Lower lobe of right lung (tissue), 2 donors: ENCODE measurements around the gene NFATC2. TPM values are rescaled to one million over a fixed set of nuclear protein-coding genes. Genes with fewer than 3 reads are reported as not detected.

ENCODE experiments used
- ATAC-seq, 2 donors: fragments of 200-7000 bp; cut with Tn5 transposase; one replicate each; pipeline ENCODE4 v1.9.1; 2020 to 2022; ENCODE audit warnings: mild to moderate bottlenecking in 2 of 2, moderate library complexity in 2 of 2
- DNase-seq: peaks from one replicate; pipeline ENCODE4 v3.0.0-alpha.2; 2020
- H3K27ac ChIP-seq: fragments of 200-600 bp; one replicate; pipeline ENCODE4 v1.8.0; 2022
- H3K27me3 ChIP-seq: fragments of 200-600 bp; one replicate; pipeline ENCODE4 v1.8.0; 2022; ENCODE audit warnings: low read depth
- H3K36me3 ChIP-seq: fragments of 200-600 bp; one replicate; pipeline ENCODE4 v1.8.0; 2022; ENCODE audit warnings: mild to moderate bottlenecking
- H3K4me1 ChIP-seq: fragments of 200-600 bp; one replicate; pipeline ENCODE4 v1.8.0; 2022
- H3K4me3 ChIP-seq: fragments of 200-600 bp; one replicate; pipeline ENCODE4 v1.8.0; 2022; ENCODE audit warnings: mild to moderate bottlenecking
- H3K9me3 ChIP-seq: fragments of 200-600 bp; one replicate; pipeline ENCODE4 v1.8.0; 2022
- intact Hi-C: fragments of 100-400 bp; cut with DNase I; formaldehyde crosslinking; loops from one replicate; pipeline ENCODE4 v1.11.0; 2022
- total RNA-seq: library from RNA; stranded (reverse); fragmentation: NEBNext Ultra II Directional; extraction: Animal tissue kit (Norgen Biotek cat#: 25700); gene quantifications from one replicate; pipeline ENCODE4 v1.2.1, GENCODE V29; 2021
- TF ChIP-seq, protein P1 (sequence below): fragments of 200-600 bp; IDR thresholded peaks from one replicate; pipeline ENCODE4 v1.8.0; 2022; ENCODE audit warnings: antibody characterized with exemption, mild to moderate bottlenecking
- donor health status: DM: no; HTN: yes; CAD: no; lungs with severe emphysema.

The NFATC2 gene
- total RNA-seq, 1 donor from 2014 or later = 6.6 TPM

DNA sequence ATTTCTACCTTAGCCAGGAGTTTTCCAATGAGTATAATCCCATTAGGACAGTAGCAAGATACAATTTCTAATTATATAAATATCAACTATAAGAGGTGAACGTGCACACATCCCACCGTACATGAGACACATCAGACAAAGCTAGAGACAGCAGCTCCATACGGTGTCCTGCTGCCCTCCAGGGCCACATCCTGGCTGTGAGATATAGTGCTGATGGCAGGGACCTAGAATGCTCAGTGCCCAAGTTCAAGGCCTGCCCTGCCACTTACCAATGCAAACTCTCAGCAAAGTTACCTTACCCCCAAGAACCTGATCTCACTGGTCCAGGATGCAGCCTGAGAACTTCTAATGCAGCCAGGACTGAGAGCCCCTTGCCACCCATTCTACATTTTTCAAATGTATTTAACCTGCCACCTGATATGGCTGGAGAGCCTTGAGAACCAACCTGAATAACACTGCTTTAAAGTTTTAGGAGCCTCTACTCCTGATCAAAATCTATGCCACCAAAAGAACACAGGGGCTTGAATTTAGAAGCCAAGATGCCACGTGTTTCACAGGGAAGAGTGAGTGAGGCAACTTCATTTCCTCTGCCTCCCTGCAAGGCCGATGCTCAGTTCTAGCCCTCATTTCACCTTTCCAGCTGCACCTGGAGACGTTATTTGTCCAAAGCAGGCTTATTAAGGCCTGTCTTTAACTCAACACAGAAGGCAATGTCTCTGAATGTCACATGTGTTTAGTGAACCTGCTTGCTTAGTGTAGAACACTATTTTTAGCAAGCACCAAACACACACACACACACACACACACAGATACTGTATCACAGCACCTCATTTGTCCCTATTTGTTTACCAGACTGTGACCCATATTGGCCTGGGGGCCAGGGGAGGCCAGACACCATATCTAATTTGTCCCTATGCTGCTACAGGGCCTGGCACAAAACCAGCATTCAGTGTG, 6.1 kb downstream of the NFATC2 start:
- TF ChIP-seq, protein P1, sequence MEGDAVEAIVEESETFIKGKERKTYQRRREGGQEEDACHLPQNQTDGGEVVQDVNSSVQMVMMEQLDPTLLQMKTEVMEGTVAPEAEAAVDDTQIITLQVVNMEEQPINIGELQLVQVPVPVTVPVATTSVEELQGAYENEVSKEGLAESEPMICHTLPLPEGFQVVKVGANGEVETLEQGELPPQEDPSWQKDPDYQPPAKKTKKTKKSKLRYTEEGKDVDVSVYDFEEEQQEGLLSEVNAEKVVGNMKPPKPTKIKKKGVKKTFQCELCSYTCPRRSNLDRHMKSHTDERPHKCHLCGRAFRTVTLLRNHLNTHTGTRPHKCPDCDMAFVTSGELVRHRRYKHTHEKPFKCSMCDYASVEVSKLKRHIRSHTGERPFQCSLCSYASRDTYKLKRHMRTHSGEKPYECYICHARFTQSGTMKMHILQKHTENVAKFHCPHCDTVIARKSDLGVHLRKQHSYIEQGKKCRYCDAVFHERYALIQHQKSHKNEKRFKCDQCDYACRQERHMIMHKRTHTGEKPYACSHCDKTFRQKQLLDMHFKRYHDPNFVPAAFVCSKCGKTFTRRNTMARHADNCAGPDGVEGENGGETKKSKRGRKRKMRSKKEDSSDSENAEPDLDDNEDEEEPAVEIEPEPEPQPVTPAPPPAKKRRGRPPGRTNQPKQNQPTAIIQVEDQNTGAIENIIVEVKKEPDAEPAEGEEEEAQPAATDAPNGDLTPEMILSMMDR = no peak
- DNase-seq (no peak), ATAC-seq (no peak)
- H3K27me3 ChIP-seq = no peaks in the 10 kb centered on the region
- H3K4me1 ChIP-seq = peaks cover 14% of the 10 kb centered on the region
- H3K9me3 ChIP-seq = no peaks in the 10 kb centered on the region
- no peak overlapping the region for H3K27ac ChIP-seq
- no peaks in the 10 kb centered on the region for H3K36me3 ChIP-seq
- no peak overlapping the region for H3K4me3 ChIP-seq
- intact Hi-C loops = no loop called here

DNA sequence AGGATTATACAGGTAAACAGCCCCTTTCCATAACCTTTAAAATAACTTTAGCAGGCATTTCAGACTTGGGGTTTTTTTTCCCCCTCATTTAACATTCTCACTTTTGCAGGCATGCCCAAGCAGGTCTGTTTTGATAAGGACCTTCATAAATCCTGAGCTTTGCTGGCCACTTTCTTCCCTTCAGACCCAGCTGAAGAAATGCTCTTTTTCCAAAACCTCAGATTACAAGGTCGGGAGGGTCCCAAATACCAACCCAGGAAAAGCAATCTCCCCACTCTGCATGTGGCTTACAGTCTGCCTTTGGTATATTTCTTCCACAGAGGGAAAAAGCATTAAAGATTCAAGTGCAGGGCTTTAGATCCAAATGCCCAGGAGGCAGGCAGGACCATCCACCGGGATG, 6.8 kb downstream of the NFATC2 start:
- Histone ChIP-seq H3K27ac (no peak overlapping the region), H3K4me1 (peaks cover 7% of the 10 kb centered on the region), H3K4me3 (no peak overlapping the region), H3K9me3 (no peaks in the 10 kb centered on the region), H3K27me3 (no peaks in the 10 kb centered on the region), H3K36me3 (no peaks in the 10 kb centered on the region)
- TF ChIP-seq, protein P1 = no peak
- no peak for DNase-seq
- intact Hi-C loops = no loop called here
- ATAC-seq = no peak

DNA sequence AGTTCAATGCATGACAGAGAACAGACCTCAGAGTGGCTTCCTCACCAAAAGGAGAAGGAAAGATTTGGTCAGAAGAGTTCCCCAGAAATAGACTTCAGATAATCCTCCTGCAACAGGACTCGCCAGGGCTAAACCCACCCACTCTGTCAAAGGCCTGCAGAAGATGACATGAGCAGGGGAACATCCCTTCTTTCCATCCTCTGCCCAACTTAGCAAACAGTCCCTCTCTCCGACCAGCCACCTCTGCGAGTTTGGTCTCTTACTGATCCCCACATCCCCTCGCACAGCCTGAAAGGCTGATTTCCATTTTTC, 7.5 kb downstream of the NFATC2 start:
- ATAC-seq (no peak), DNase-seq (no peak)
- peaks cover 5% of the 10 kb centered on the region for H3K4me1 ChIP-seq
- H3K4me3 ChIP-seq = no peak overlapping the region
- H3K36me3 ChIP-seq = no peaks in the 10 kb centered on the region
- intact Hi-C loops = no loop called here
- no peak overlapping the region for H3K27ac ChIP-seq
- TF ChIP-seq, protein P1 = no peak
- H3K9me3 ChIP-seq = no peaks in the 10 kb centered on the region
- H3K27me3 ChIP-seq = no peaks in the 10 kb centered on the region

DNA sequence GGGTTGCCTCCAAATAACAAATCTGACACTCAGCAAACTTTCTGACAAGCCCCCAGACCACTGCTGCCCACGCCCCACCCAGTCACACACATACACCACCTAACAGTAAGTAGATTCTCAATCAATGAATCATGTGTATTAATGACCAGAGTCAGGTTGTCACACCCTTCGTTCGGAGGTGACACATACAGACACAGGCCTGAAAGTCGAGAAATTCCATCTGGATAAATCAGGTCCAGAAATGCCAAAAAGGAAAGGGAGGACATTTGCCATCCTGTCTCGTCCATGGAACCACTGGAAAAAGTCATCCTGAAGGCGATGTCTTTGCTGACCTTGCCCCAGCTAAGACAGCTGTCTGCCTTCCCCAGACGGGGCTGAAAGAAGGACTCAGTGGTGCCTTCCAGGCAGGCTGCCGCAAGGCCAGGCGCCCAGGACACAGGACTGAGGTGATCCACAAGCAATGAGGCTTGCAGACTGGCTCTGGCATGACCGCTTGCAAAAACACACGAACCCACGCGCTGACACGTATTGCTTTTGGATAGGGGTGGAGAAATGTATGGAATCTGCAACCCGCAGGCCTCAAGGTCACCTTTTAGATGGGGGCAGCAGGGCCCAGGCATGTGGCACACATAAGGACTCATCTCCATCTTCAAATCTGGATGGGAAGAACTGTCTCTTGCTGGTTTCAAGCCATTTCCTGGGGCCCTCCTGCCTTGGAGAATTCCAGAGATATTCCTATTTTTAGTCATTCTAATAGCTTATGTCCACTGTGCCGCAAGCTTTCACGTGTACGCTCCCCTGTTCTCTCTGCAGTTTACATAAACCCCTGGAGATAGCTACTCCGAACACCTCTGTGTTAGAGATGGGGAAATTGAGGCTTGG, 9.0 kb downstream of the NFATC2 start:
- no peak for ATAC-seq
- no peak for DNase-seq
- H3K36me3 ChIP-seq = no peaks in the 10 kb centered on the region
- TF ChIP-seq, protein P1 = no peak
- peak overlapping the region; percentile 38 for H3K27ac ChIP-seq
- H3K4me1 ChIP-seq = peaks cover 19% of the 10 kb centered on the region
- H3K4me3 ChIP-seq = no peak overlapping the region
- H3K27me3 ChIP-seq = no peaks in the 10 kb centered on the region
- intact Hi-C loops = no loop called here
- no peaks in the 10 kb centered on the region for H3K9me3 ChIP-seq

DNA sequence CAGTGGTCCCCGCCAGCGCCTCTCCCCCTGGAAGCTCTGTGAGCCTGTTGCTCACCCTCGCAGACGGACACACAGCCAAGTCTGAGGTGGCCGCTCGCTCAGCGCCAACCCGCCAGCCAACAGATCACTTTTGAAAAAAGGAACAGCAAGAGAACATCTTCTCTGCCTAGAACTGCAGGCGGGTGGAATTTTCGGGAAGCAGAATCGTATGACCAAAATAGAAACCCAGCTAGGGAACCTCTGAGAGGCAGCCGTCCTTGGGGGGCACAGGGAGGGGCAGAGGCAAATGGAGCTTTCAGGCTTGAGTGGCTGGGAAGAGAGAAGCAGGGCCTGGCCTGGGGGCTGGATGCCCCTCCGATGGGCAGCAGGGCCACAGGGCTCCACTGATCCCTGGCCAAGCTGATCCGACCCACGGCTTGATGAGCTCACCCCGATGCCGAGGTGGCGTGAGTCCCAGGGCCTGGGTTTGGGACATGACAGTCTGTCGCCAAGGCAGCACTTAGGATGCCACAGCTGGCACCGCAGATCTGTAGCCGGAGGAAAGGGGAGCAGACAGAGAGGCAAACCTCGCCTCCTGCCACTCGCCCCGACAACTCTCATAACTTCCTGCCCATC, 9.8 kb downstream of the NFATC2 start:
- Histone ChIP-seq H3K4me1 (peaks cover 19% of the 10 kb centered on the region), H3K27ac (peak overlapping the region; percentile 38), H3K4me3 (no peak overlapping the region), H3K27me3 (no peaks in the 10 kb centered on the region), H3K36me3 (no peaks in the 10 kb centered on the region), H3K9me3 (no peaks in the 10 kb centered on the region)
- ATAC-seq = peak; percentile 20 to 38
- peak; percentile 51 for DNase-seq
- TF ChIP-seq, protein P1 = no peak
- intact Hi-C loops = no loop called here
